ENCODE data around the gene C1orf174. TPM values are rescaled to one million over a fixed set of nuclear protein-coding genes. Genes with fewer than 3 reads are reported as not detected.

The C1orf174 gene
- total RNA-seq, 1 experiment from 2014 or later = 41.2 TPM

- CTCF ChIA-PET = interaction anchor here (0.7 kb wide), 1 partner anchor 26 kb away, joined by 3 read pairs; no protein-coding TSS in a partner anchor
- no peak overlapping the region for H3K27ac ChIP-seq (ENCODE audit: low read length)
Measured at GRCh38 chr1:3910857-3911845, 11.1 kb upstream of the C1orf174 start.

GRCh38 chr1:3910049-3910731 is 10.1 kb upstream of the C1orf174 start:
- CTCF ChIA-PET = no interaction called here
- TF ChIP-seq POLR2AphosphoS5 (IDR thresholded peaks at IDR 0.05; ENCODE audit: low read depth, low read length) (no peak), TCF7L2 (IDR thresholded peaks at IDR 0.05; ENCODE audit: low read depth, low read length) (no peak), SIN3A (IDR thresholded peaks at IDR 0.05; ENCODE audit: borderline replicate concordance, insufficient read depth, low read depth, low read length) (no peak), REST (IDR thresholded peaks at IDR 0.05; ENCODE audit: insufficient read depth in 1 of 2, low read depth in 2 of 2, low read length in 1 of 2) (no peak), CTCF (IDR thresholded peaks at IDR 0.05) (no peak)
- no TSS peak for BruUV-seq (replicated peaks)
- in situ Hi-C loops (cut with HindIII; ENCODE audit: low pct_unique_long_range_greater_than_20kb, low sequenced_read_pairs) = no loop called here
- POLR2A ChIA-PET = no interaction called here
- Histone ChIP-seq H3K27ac (ENCODE audit: low read length) (no peak overlapping the region), H3K4me1 (ENCODE audit: control insufficient read depth, insufficient read depth, low read length) (peaks cover 6% of the 10 kb centered on the region; the same call in 1 of the 2 replicates), H3K4me3 (ENCODE audit: low read depth in 2 of 2, low read length in 2 of 2) (no peak overlapping the region), H3K9me3 (ENCODE audit: control insufficient read depth, insufficient read depth, low read depth, low read length) (no peaks in the 10 kb centered on the region), H3K36me3 (ENCODE audit: control insufficient read depth, insufficient read depth, low read length) (no peaks in the 10 kb centered on the region), H3K27me3 (ENCODE audit: control insufficient read depth, insufficient read depth, low read length) (no peaks in the 10 kb centered on the region)
- DNase-seq (ENCODE audit: low read depth, low spot score) = no peak
- intact Hi-C loops (cut with micrococcal nuclease; ENCODE audit: unreplicated experiment) = loop anchor here (10.0 kb wide), 1 partner anchor 145 kb away; no protein-coding TSS in a partner anchor
- peak; percentile 8; the same call in 1 of the 2 replicates for ATAC-seq

More at GRCh38 chr1:3910857-3911845, 11.1 kb upstream of the C1orf174 start:
- no TSS peak for BruUV-seq (replicated peaks)
- H3K4me3 ChIP-seq (ENCODE audit: low read depth in 2 of 2, low read length in 2 of 2) = peak overlapping the region in 1 of 2 experiments; percentile 16; a peak in 1 of 4 replicates
- TF ChIP-seq CTCF (IDR thresholded peaks at IDR 0.05) = peak; percentile 91
- no peak for TF ChIP-seq POLR2AphosphoS5 (IDR thresholded peaks at IDR 0.05; ENCODE audit: low read depth, low read length)
- ATAC-seq = peak; percentile 91
- no peaks in the 10 kb centered on the region for H3K27me3 ChIP-seq (ENCODE audit: control insufficient read depth, insufficient read depth, low read length)
- H3K4me1 ChIP-seq (ENCODE audit: control insufficient read depth, insufficient read depth, low read length) = peaks cover 6% of the 10 kb centered on the region; the same call in 1 of the 2 replicates
- no peak for DNase-seq (ENCODE audit: low read depth, low spot score)
- POLR2A ChIA-PET = no interaction called here
- intact Hi-C loops (cut with micrococcal nuclease; ENCODE audit: unreplicated experiment) = loop anchor here (10.0 kb wide), 1 partner anchor 144 kb away; no protein-coding TSS in a partner anchor
- in situ Hi-C loops (cut with HindIII; ENCODE audit: low pct_unique_long_range_greater_than_20kb, low sequenced_read_pairs) = no loop called here
- H3K36me3 ChIP-seq (ENCODE audit: control insufficient read depth, insufficient read depth, low read length) = no peaks in the 10 kb centered on the region
- no peaks in the 10 kb centered on the region for H3K9me3 ChIP-seq (ENCODE audit: control insufficient read depth, insufficient read depth, low read depth, low read length)

Data from Panc1 (cell line).